Loucy (cell line): ENCODE results near the gene TAX1BP1.

Experiments used
- CTCF ChIP-seq: fragments of 200-600 bp; sonication (generic); conservative IDR thresholded peaks from 2 replicates; pipeline ENCODE4 v1.5.1; 2014; ENCODE audit warnings: mild to moderate bottlenecking, antibody characterized with exemption, low read length
- EZH2phosphoT487 ChIP-seq: fragments of 200-600 bp; IDR thresholded peaks from 2 replicates; pipeline ENCODE4 v1.6.1; 2018; ENCODE audit warnings: antibody characterized with exemption, mild to moderate bottlenecking, moderate library complexity, borderline replicate concordance

- TF ChIP-seq CTCF, result no peak
- no peak for TF ChIP-seq EZH2phosphoT487
These were observed 126.3 kb downstream of the TAX1BP1 start for GRCh38 chr7:27866256-27866655.
